Body of pancreas (tissue), 4 donors: Measurements from ENCODE around the gene GDPD5. TPM values are rescaled to one million over a fixed set of nuclear protein-coding genes. Genes with fewer than 3 reads are reported as not detected.

Experiments
- ATAC-seq: fragments of 150-250 bp; one replicate; pipeline ENCODE4 v1.9.1; 2016
- DNase-seq, 4 donors: peaks; one replicate each; pipeline ENCODE4 v3.0.0-alpha.2; 2019
- H3K27ac ChIP-seq, 4 donors: fragments of 200-600 bp; sonication (generic); 1 replicate in 3 of 4; 2 replicates in 1 of 4; pipeline versions ENCODE4 v1.5.1 to v1.6.1; 2016 to 2019; ENCODE audit warnings: mild to moderate bottlenecking in 1 of 4, mixed read lengths in 1 of 4, moderate library complexity in 1 of 4
- H3K27me3 ChIP-seq, 2 donors: fragments of 200-600 bp; sonication (generic); one replicate each; pipeline ENCODE4 v1.6.0; 2016; ENCODE audit warnings: mild to moderate bottlenecking in 1 of 2
- H3K36me3 ChIP-seq, 2 donors: fragments of 200-600 bp; sonication (generic); replicated peaks in 1 of 2; 2 replicates each; pipeline ENCODE4 v1.5.1; 2016; ENCODE audit warnings: low read depth in 2 of 2; ENCODE audit not compliant: insufficient read depth in 1 of 2
- H3K4me1 ChIP-seq: fragments of 200-600 bp; sonication (generic); one replicate; pipeline ENCODE4 v1.6.0; 2016
- H3K4me3 ChIP-seq, 2 donors: fragments of 200-600 bp; sonication (generic); 1 replicate in 1 of 2; 2 replicates in 1 of 2; pipeline ENCODE4 v1.5.1; 2016 to 2019
- H3K9me3 ChIP-seq, 3 donors: fragments of 200-600 bp; sonication (generic); 1 replicate in 2 of 3; 2 replicates in 1 of 3; pipeline ENCODE4 v1.5.1; 2016
- CTCF ChIP-seq, 7 experiments: fragments of 450-650 bp in 4 of 7; fragments of 200-600 bp in 3 of 7; sonication (generic) in 3 of 7; IDR thresholded peaks; one replicate each; pipeline ENCODE4 v1.5.1; 2016 to 2019; ENCODE audit warnings: antibody characterized with exemption in 7 of 7
- POLR2A ChIP-seq, 3 donors: fragments of 450-650 bp; IDR thresholded peaks; one replicate each; pipeline ENCODE4 v1.6.1; 2016; ENCODE audit warnings: antibody characterized with exemption in 3 of 3, mild to moderate bottlenecking in 2 of 3
- WGBS, 2 donors: methylation state at CpG; one replicate each; pipeline ENCODE4 v1.1.5; 2017; 5-methylcytosine and 5-hydroxymethylcytosine counted together
- intact Hi-C: fragments of 100-400 bp; cut with DNase I; formaldehyde crosslinking; loops from one replicate; pipeline ENCODE4 v1.15.1; 2023
- total RNA-seq, 2 donors: library from RNA; depleted of rRNA; stranded (reverse); fragments of >200 nt; gene quantifications; one replicate each; pipeline ENCODE4 v1.1.0, GENCODE V29; 2016

Gene GDPD5
- total RNA-seq, 2 donors from 2014 or later, result 29.6 to 73.2 TPM

GRCh38 chr11:75541193-75542087 lies 15.7 kb upstream of the GDPD5 start:
- Histone ChIP-seq H3K27me3 (no peaks in the 10 kb centered on the region), H3K36me3 (no peaks in the 10 kb centered on the region), H3K4me1 (no peaks in the 10 kb centered on the region), H3K27ac (no peak overlapping the region), H3K4me3 (no peak overlapping the region), H3K9me3 (no peaks in the 10 kb centered on the region)
- DNase-seq (no peak), ATAC-seq (no peak)
- intact Hi-C loops, result no loop called here
- no peak for TF ChIP-seq CTCF (IDR thresholded peaks at IDR 0.05)
- TF ChIP-seq POLR2A (IDR thresholded peaks at IDR 0.05), result no peak
- 92% methylated on average over 4 of the region's 4 CpGs for WGBS, 2 donors

GRCh38 chr11:75539459-75540334 lies 14.0 kb upstream of the GDPD5 start:
- no peaks in the 10 kb centered on the region for H3K27me3 ChIP-seq
- H3K36me3 ChIP-seq, result no peaks in the 10 kb centered on the region
- H3K4me1 ChIP-seq, result no peaks in the 10 kb centered on the region
- intact Hi-C loops, result loop anchor here (10.0 kb wide), 1 partner anchor 255 kb away; no protein-coding TSS in a partner anchor
- DNase-seq (no peak), ATAC-seq (no peak)
- H3K27ac ChIP-seq, result no peak overlapping the region
- TF ChIP-seq POLR2A (IDR thresholded peaks at IDR 0.05), result no peak
- no peak for TF ChIP-seq CTCF (IDR thresholded peaks at IDR 0.05)
- WGBS, 2 donors, result 72 to 76% methylated on average over 8 to 9 of the region's 9 CpGs
- H3K9me3 ChIP-seq, result no peaks in the 10 kb centered on the region
- H3K4me3 ChIP-seq, result no peak overlapping the region

- 67 to 69% methylated on average over 11 of the region's 11 CpGs for WGBS, 2 donors
- Histone ChIP-seq H3K27ac (no peak overlapping the region), H3K4me3 (no peak overlapping the region), H3K27me3 (no peaks in the 10 kb centered on the region), H3K4me1 (no peaks in the 10 kb centered on the region), H3K36me3 (no peaks in the 10 kb centered on the region), H3K9me3 (no peaks in the 10 kb centered on the region)
- ATAC-seq, result no peak
- intact Hi-C loops, result loop anchor here (10.0 kb wide), 1 partner anchor 254 kb away; no protein-coding TSS in a partner anchor
- TF ChIP-seq CTCF (IDR thresholded peaks at IDR 0.05), result no peak
- no peak for TF ChIP-seq POLR2A (IDR thresholded peaks at IDR 0.05)
- DNase-seq, result no peak
Measured at GRCh38 chr11:75538150-75538942, 12.6 kb upstream of the GDPD5 start.

- intact Hi-C loops, result loop anchor here (10.0 kb wide), 1 partner anchor 253 kb away; no protein-coding TSS in a partner anchor
- Histone ChIP-seq H3K36me3 (no peaks in the 10 kb centered on the region), H3K27me3 (no peaks in the 10 kb centered on the region), H3K4me1 (no peaks in the 10 kb centered on the region), H3K27ac (no peak overlapping the region), H3K4me3 (no peak overlapping the region), H3K9me3 (no peaks in the 10 kb centered on the region)
- ATAC-seq (no peak), DNase-seq (no peak)
- TF ChIP-seq POLR2A (IDR thresholded peaks at IDR 0.05) (no peak), CTCF (IDR thresholded peaks at IDR 0.05) (no peak)
- WGBS, 2 donors, result 67 to 71% methylated on average over 5 of the region's 5 CpGs
Measured at GRCh38 chr11:75537740-75538139, 12.0 kb upstream of the GDPD5 start.
